Neural cell (in vitro differentiated cells): Measurements from ENCODE around the gene MBD3. TPM values are rescaled to one million over a fixed set of nuclear protein-coding genes. Genes with fewer than 3 reads are reported as not detected.

ENCODE experiments used
- H2AFZ ChIP-seq: fragments of 200-600, 300-800 bp; sonication (generic), shearing (Covaris generic); 2 replicates; pipeline ENCODE4 v1.6.0; 2014; ENCODE audit warnings: low read depth, mild to moderate bottlenecking, antibody characterized with exemption, low read length, moderate library complexity
- H3F3A ChIP-seq: fragments of 200-600 bp; shearing (Covaris generic); 2 replicates; pipeline ENCODE4 v1.6.1; 2016; ENCODE audit warnings: mild to moderate bottlenecking, moderate library complexity, mixed read lengths, antibody characterized with exemption, low read length; ENCODE audit not compliant: insufficient read depth, poor library complexity, severe bottlenecking
- H3K27ac ChIP-seq: fragments of 200-600, 300-800 bp; sonication (generic), shearing (Covaris generic); 2 replicates; pipeline ENCODE4 v1.5.1; 2014; ENCODE audit warnings: mild to moderate bottlenecking, low read length, moderate library complexity
- H3K27me3 ChIP-seq: fragments of 300-800, 200-600 bp; sonication (generic), shearing (Covaris generic); 2 replicates; pipeline ENCODE4 v1.6.0; 2014; ENCODE audit warnings: mild to moderate bottlenecking, low read depth, low read length, moderate library complexity; ENCODE audit not compliant: insufficient read depth
- H3K36me3 ChIP-seq: fragments of 300-800, 200-600 bp; sonication (generic), shearing (Covaris generic); 2 replicates; pipeline ENCODE4 v1.5.1; 2014; ENCODE audit warnings: mild to moderate bottlenecking, antibody characterized with exemption, low read length, moderate library complexity; ENCODE audit not compliant: insufficient read depth
- H3K4me2 ChIP-seq: fragments of 300-800, 200-600 bp; sonication (generic), shearing (Covaris generic); 2 replicates; pipeline ENCODE4 v1.6.0; 2014; ENCODE audit warnings: mild to moderate bottlenecking, low read length
- H3K4me3 ChIP-seq: fragments of 300-800, 200-600 bp; sonication (generic), shearing (Covaris generic); 2 replicates; pipeline ENCODE4 v1.5.1; 2014; ENCODE audit warnings: mild to moderate bottlenecking, low read length, moderate library complexity
- H3K79me2 ChIP-seq: fragments of 200-600 bp; shearing (Covaris generic); replicated peaks from 2 replicates; pipeline ENCODE4 v1.6.0; 2014; ENCODE audit warnings: mild to moderate bottlenecking, low read length, moderate library complexity; ENCODE audit not compliant: insufficient read depth
- H3K9ac ChIP-seq: fragments of 300-800, 200-600 bp; sonication (generic), shearing (Covaris generic); 2 replicates; pipeline ENCODE4 v1.6.1; 2016; ENCODE audit warnings: mild to moderate bottlenecking, low read length, mixed read lengths
- H3K9me2 ChIP-seq: fragments of 200-600 bp; shearing (Covaris generic); 2 replicates; pipeline ENCODE4 v1.6.1; 2016; ENCODE audit warnings: mild to moderate bottlenecking, low read length, mixed read lengths; ENCODE audit not compliant: insufficient read depth
- H3K9me3 ChIP-seq: fragments of 200-600, 300-800 bp; sonication (generic), shearing (Covaris generic); 2 replicates; pipeline ENCODE4 v1.6.1; 2016; ENCODE audit warnings: mild to moderate bottlenecking, mixed run types, low read length, moderate library complexity, mixed read lengths
- H4K20me1 ChIP-seq: fragments of 200-600 bp; shearing (Covaris generic); 2 replicates; pipeline ENCODE4 v1.6.1; 2016; ENCODE audit warnings: mild to moderate bottlenecking, mixed run types; ENCODE audit not compliant: insufficient read depth
- CTCF ChIP-seq: fragments of 450-650 bp; IDR thresholded peaks from 2 replicates; pipeline ENCODE4 v1.5.1; 2014; ENCODE audit warnings: antibody characterized with exemption, mild to moderate bottlenecking, moderate library complexity; ENCODE audit not compliant: poor library complexity, severe bottlenecking
- EP300 ChIP-seq: fragments of 450-650 bp; conservative IDR thresholded peaks from 2 replicates; pipeline ENCODE4 v1.6.1; 2014; ENCODE audit warnings: antibody characterized with exemption, mild to moderate bottlenecking, moderate library complexity; ENCODE audit not compliant: poor library complexity, severe bottlenecking
- EZH2 ChIP-seq: fragments of 200-600, 300-800 bp; shearing (Covaris generic), sonication (generic); IDR thresholded peaks from 2 replicates; pipeline ENCODE4 v1.6.1; 2014; ENCODE audit warnings: antibody characterized with exemption, low read length, borderline replicate concordance, mild to moderate bottlenecking; ENCODE audit not compliant: insufficient read depth, poor library complexity, severe bottlenecking
- MXI1 ChIP-seq: fragments of 450-650 bp; conservative IDR thresholded peaks from 2 replicates; pipeline ENCODE4 v1.6.1; 2014; ENCODE audit warnings: antibody characterized with exemption, mild to moderate bottlenecking; ENCODE audit not compliant: poor library complexity, severe bottlenecking
- POLR2AphosphoS5 ChIP-seq: IDR thresholded peaks from 2 replicates; pipeline ENCODE4 v1.6.1; 2012
- RAD21 ChIP-seq: fragments of 450-650 bp; conservative IDR thresholded peaks from 2 replicates; pipeline ENCODE4 v1.6.1; 2014; ENCODE audit warnings: antibody characterized with exemption, mild to moderate bottlenecking, moderate library complexity
- REST ChIP-seq: IDR thresholded peaks from 2 replicates; pipeline ENCODE4 v1.6.1; 2012; ENCODE audit warnings: borderline replicate concordance
- SMC3 ChIP-seq: fragments of 450-650 bp; conservative IDR thresholded peaks from 2 replicates; pipeline ENCODE4 v1.6.1; 2014; ENCODE audit warnings: antibody characterized with exemption, mild to moderate bottlenecking, moderate library complexity; ENCODE audit not compliant: poor library complexity
- TAF1 ChIP-seq: IDR thresholded peaks from 2 replicates; pipeline ENCODE4 v1.6.1; 2012; ENCODE audit warnings: low read depth
- polyA plus RNA-seq: library from polyadenylated mRNA; depleted of rRNA; stranded (reverse); fragments of >200 nt; gene quantifications from 2 replicates; pipeline ENCODE4 v1.2.3, GENCODE V29; 2014

Gene MBD3
- polyA plus RNA-seq, 1 donor from 2014 or later = 80.1 TPM

GRCh38 chr19:1579222-1579621, 13.4 kb downstream of the MBD3 start:
- no peak overlapping the region for H3K4me3 ChIP-seq
- no peaks in the 10 kb centered on the region for H3F3A ChIP-seq
- H4K20me1 ChIP-seq = no peaks in the 10 kb centered on the region
- no peaks in the 10 kb centered on the region for H3K9me3 ChIP-seq
- H3K9me2 ChIP-seq = no peaks in the 10 kb centered on the region
- no peaks in the 10 kb centered on the region for H3K27me3 ChIP-seq
- no peak overlapping the region for H3K4me2 ChIP-seq
- no peak overlapping the region for H3K27ac ChIP-seq
- H3K79me2 ChIP-seq = no peaks in the 10 kb centered on the region
- no peak overlapping the region for H2AFZ ChIP-seq
- no peak overlapping the region for H3K9ac ChIP-seq
- peaks cover 7% of the 10 kb centered on the region for H3K36me3 ChIP-seq
- no peak for TF ChIP-seq SMC3
- no peak for TF ChIP-seq EP300
- TF ChIP-seq EZH2 = no peak
- TF ChIP-seq MXI1 = no peak

GRCh38 chr19:1577929-1578618, 14.6 kb downstream of the MBD3 start:
- TF ChIP-seq TAF1 (no peak), RAD21 (no peak), POLR2AphosphoS5 (no peak), SMC3 (no peak), REST (no peak), MXI1 (no peak), CTCF (no peak), EP300 (no peak), EZH2 (no peak)
- H3K36me3 ChIP-seq = peaks cover 7% of the 10 kb centered on the region
- H3K4me2 ChIP-seq = no peak overlapping the region
- no peak overlapping the region for H3K27ac ChIP-seq
- no peaks in the 10 kb centered on the region for H3F3A ChIP-seq
- no peaks in the 10 kb centered on the region for H3K27me3 ChIP-seq
- H4K20me1 ChIP-seq = no peaks in the 10 kb centered on the region
- no peak overlapping the region for H3K4me3 ChIP-seq
- no peaks in the 10 kb centered on the region for H3K9me3 ChIP-seq
- H3K9me2 ChIP-seq = no peaks in the 10 kb centered on the region
- no peaks in the 10 kb centered on the region for H3K79me2 ChIP-seq
- no peak overlapping the region for H3K9ac ChIP-seq
- no peak overlapping the region for H2AFZ ChIP-seq
